Mesothelial cell of epicardium (in vitro differentiated cells): Measurements from ENCODE around the gene PIGA. TPM values are rescaled to one million over a fixed set of nuclear protein-coding genes. Genes with fewer than 3 reads are reported as not detected.

Experiments
- DNase-seq, 2 experiments: peaks; one replicate each; pipeline ENCODE4 v3.0.0; 2021; ENCODE audit warnings: low spot score in 2 of 2; ENCODE audit not compliant: unreplicated experiment in 2 of 2
- H3K27ac Mint-ChIP-seq: 2 replicates; pipeline ENCODE4 v1.8.0; 2021; ENCODE audit warnings: mixed read lengths
- H3K27me3 Mint-ChIP-seq: 2 replicates; pipeline ENCODE4 v1.8.0; 2021; ENCODE audit warnings: low read depth, mixed read lengths
- H3K36me3 Mint-ChIP-seq: 2 replicates; pipeline ENCODE4 v1.8.0; 2021; ENCODE audit warnings: mixed read lengths
- H3K4me1 Mint-ChIP-seq: 2 replicates; pipeline ENCODE4 v1.8.0; 2021; ENCODE audit warnings: mixed read lengths
- H3K4me3 Mint-ChIP-seq: 2 replicates; pipeline ENCODE4 v1.8.0; 2021; ENCODE audit warnings: mild to moderate bottlenecking, moderate library complexity, mixed read lengths
- H3K9me3 Mint-ChIP-seq: 2 replicates; pipeline ENCODE4 v1.8.0; 2021; ENCODE audit warnings: mixed read lengths
- CTCF ChIP-seq: fragments of 200-600 bp; sonication (generic); IDR thresholded peaks from one replicate; pipeline ENCODE4 v1.5.0; 2021; ENCODE audit warnings: antibody characterized with exemption; ENCODE audit not compliant: unreplicated experiment
- total RNA-seq: library from RNA; stranded (reverse); gene quantifications from 3 replicates; pipeline ENCODE4 v1.2.1, GENCODE V29; 2021

Gene PIGA
- 14.4 to 16.6 TPM (median 14.8 TPM) in 3 replicates for total RNA-seq

GRCh38 chrX:15335135-15336022 lies at the start of gene PIGA:
PIGA (minus strand) TSS chrX:15335523; CDS start chrX:15331930, 3,593 bp downstream.
- Mint-ChIP-seq H3K4me3 (peak within 1 kb of the TSS; percentile 93), H3K27ac (peak within 1 kb of the TSS; percentile 96), H3K27me3 (peaks cover 17% of the 10 kb centered on the region), H3K36me3 (no peaks in the 10 kb centered on the region), H3K9me3 (no peaks in the 10 kb centered on the region), H3K4me1 (peaks cover 9% of the 10 kb centered on the region)
- no peak for TF ChIP-seq CTCF
- peak; percentile 73 to 88 for DNase-seq

- no peak within 1 kb of the TSS for H3K27ac Mint-ChIP-seq
- peaks cover 11% of the 10 kb centered on the region for H3K4me1 Mint-ChIP-seq
- no peak within 1 kb of the TSS for H3K4me3 Mint-ChIP-seq
- H3K27me3 Mint-ChIP-seq = no peaks in the 10 kb centered on the region
- H3K36me3 Mint-ChIP-seq = no peaks in the 10 kb centered on the region
- H3K9me3 Mint-ChIP-seq = no peaks in the 10 kb centered on the region
- no peak for DNase-seq
- TF ChIP-seq CTCF = no peak
Measured at GRCh38 chrX:15384304-15384703, 49.0 kb upstream of the PIGA start, which contains the start of gene VEGFD. VEGFD (minus strand) TSS chrX:15384413; CDS start chrX:15383946, 467 bp downstream.

GRCh38 chrX:15382813-15383212 lies 47.5 kb upstream of the PIGA start:
- H3K36me3 Mint-ChIP-seq = no peaks in the 10 kb centered on the region
- no peak overlapping the region for H3K4me3 Mint-ChIP-seq

GRCh38 chrX:15376956-15377355 lies 41.6 kb upstream of the PIGA start:
- H3K9me3 Mint-ChIP-seq = peaks cover 4% of the 10 kb centered on the region
- TF ChIP-seq CTCF = no peak
- no peak for DNase-seq
- H3K36me3 Mint-ChIP-seq = peaks cover 3% of the 10 kb centered on the region
- H3K4me3 Mint-ChIP-seq = no peak overlapping the region
- H3K4me1 Mint-ChIP-seq = peaks cover 2% of the 10 kb centered on the region
- no peak overlapping the region for H3K27ac Mint-ChIP-seq
- no peaks in the 10 kb centered on the region for H3K27me3 Mint-ChIP-seq

More at GRCh38 chrX:15382813-15383212, 47.5 kb upstream of the PIGA start:
- H3K4me1 Mint-ChIP-seq = peaks cover 11% of the 10 kb centered on the region
- no peaks in the 10 kb centered on the region for H3K27me3 Mint-ChIP-seq
- H3K9me3 Mint-ChIP-seq = no peaks in the 10 kb centered on the region
- DNase-seq = no peak
- no peak for TF ChIP-seq CTCF
- no peak overlapping the region for H3K27ac Mint-ChIP-seq

GRCh38 chrX:15373976-15374375 lies 38.7 kb upstream of the PIGA start:
- no peak for DNase-seq
- peaks cover 2% of the 10 kb centered on the region for H3K27me3 Mint-ChIP-seq
- H3K27ac Mint-ChIP-seq = peak overlapping the region; percentile 17

More at GRCh38 chrX:15373976-15374375, 38.7 kb upstream of the PIGA start:
- TF ChIP-seq CTCF = no peak
- Mint-ChIP-seq H3K4me1 (peaks cover 2% of the 10 kb centered on the region), H3K4me3 (no peak overlapping the region), H3K36me3 (peaks cover 3% of the 10 kb centered on the region), H3K9me3 (peaks cover 4% of the 10 kb centered on the region)
